H1 (cell line): ENCODE measurements around the gene PMP22. TPM values are rescaled to one million over a fixed set of nuclear protein-coding genes. Genes with fewer than 3 reads are reported as not detected.

Experiments used
- BRCA1 ChIP-seq: IDR thresholded peaks from 2 replicates; pipeline ENCODE4 v1.6.1; 2012; ENCODE audit warnings: low read depth, low read length, improper control_type of control experiment
- CBX8 ChIP-seq: fragments of 300-800, 300-1000 bp; sonication (generic); IDR thresholded peaks from 2 replicates; pipeline ENCODE4 v1.7.1; 2016; ENCODE audit warnings: low read depth, low read length, borderline replicate concordance
- HDAC2 ChIP-seq, 2 experiments: fragments of 300-600 bp in 1 of 2; sonication (generic) in 1 of 2; IDR thresholded peaks; 2 replicates each; pipeline ENCODE4 v1.6.1; 2011 to 2012; ENCODE audit warnings: low read depth in 2 of 2, low read length in 2 of 2, mild to moderate bottlenecking in 2 of 2, moderate library complexity in 2 of 2, borderline replicate concordance in 1 of 2, inconsistent platforms in 1 of 2
- KDM1A ChIP-seq: fragments of 200-600, 300-600 bp; sonication (generic); IDR thresholded peaks from 2 replicates; pipeline ENCODE4 v1.7.1; 2016; ENCODE audit warnings: mild to moderate bottlenecking, low read length, borderline replicate concordance
- NRF1 ChIP-seq: IDR thresholded peaks from 2 replicates; pipeline ENCODE4 v1.6.1; 2011; ENCODE audit warnings: mild to moderate bottlenecking, low read depth, low read length, improper control_type of control experiment
- polyA plus RNA-seq, 7 experiments: library from polyadenylated mRNA; depleted of rRNA in 3 of 7; stranded (reverse) in 5 of 7; unstranded in 2 of 7; fragments of >200 nt in 5 of 7; fragments of 200-250 nt in 2 of 7; gene quantifications; 1 replicate in 5 of 7; 2 replicates in 1 of 7; 4 replicates in 1 of 7; pipeline versions ENCODE4 v1.2.1 to v1.2.3, GENCODE V29; 2011 to 2013; ENCODE audit warnings: missing spikeins in 2 of 7, mixed read lengths in 2 of 7
- total RNA-seq: library from RNA; stranded (reverse); fragmentation: NEBNext Ultra II Directional; extraction: Animal tissue kit (Norgen Biotek cat#: 25700); gene quantifications from 2 replicates; pipeline ENCODE4 v1.2.1, GENCODE V29; 2021

Gene PMP22
- total and polyA plus RNA-seq, 2 of the 8 experiments (the other 6 are each of a cell fraction or from before 2014, with no cell fraction given) = 0.84 to 4.9 TPM

DNA sequence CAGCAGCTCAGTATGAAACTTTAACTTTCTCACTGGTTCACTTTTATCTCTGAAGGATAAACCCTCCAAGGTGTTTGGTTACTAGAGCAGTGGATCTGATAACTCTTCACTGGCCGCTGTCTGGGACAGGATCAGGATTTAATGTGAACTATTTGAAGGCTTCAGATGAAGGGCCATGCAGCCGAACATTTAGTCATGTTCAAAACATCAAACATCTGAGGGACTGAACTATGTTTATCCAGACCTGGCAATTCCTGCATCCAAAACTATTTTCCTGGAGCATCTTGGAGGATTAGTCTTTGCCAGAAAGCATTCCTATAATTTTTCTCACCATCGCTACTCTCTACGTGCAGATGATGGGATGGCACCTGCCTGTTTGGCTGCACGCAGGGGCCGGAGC lies 20.3 kb upstream of the PMP22 start (continued):
- no peak for TF ChIP-seq BRCA1
- no peak for TF ChIP-seq NRF1
- no peak for TF ChIP-seq KDM1A
- TF ChIP-seq HDAC2 (IDR thresholded peaks at IDR 0.05; ENCODE audit: borderline replicate concordance in 1 of 2, low read depth in 2 of 2, low read length in 2 of 2) = no peak
- no peak for TF ChIP-seq CBX8
- TF ChIP-seq, all 59 proteins: peak for 0
